Urinary bladder (tissue), 4 donors: ENCODE measurements around the gene UBAP2. TPM values are rescaled to one million over a fixed set of nuclear protein-coding genes. Genes with fewer than 3 reads are reported as not detected.

Experiments used
- DNase-seq: peaks from one replicate; pipeline ENCODE4 v3.0.0-alpha.2; 2015; ENCODE audit errors: extremely low spot score
- H3K27ac ChIP-seq: one replicate; pipeline ENCODE4 v1.5.1; 2013; ENCODE audit warnings: low read depth, mild to moderate bottlenecking, moderate library complexity
- H3K36me3 ChIP-seq: one replicate; pipeline ENCODE4 v1.6.1; 2013; ENCODE audit warnings: mild to moderate bottlenecking, moderate library complexity; ENCODE audit not compliant: insufficient read depth
- H3K4me1 ChIP-seq: one replicate; pipeline ENCODE4 v1.6.1; 2013; ENCODE audit warnings: mild to moderate bottlenecking, moderate library complexity; ENCODE audit not compliant: insufficient read depth
- H3K4me3 ChIP-seq: one replicate; pipeline ENCODE4 v1.5.1; 2013; ENCODE audit warnings: low read depth, low read length
- WGBS: extraction: QIAGEN DNeasy Blood & Tissue Kit; methylation state at CpG from one replicate; pipeline ENCODE4 v1.1.7; 2013; 5-methylcytosine and 5-hydroxymethylcytosine counted together
- polyA plus RNA-seq: library from polyadenylated mRNA; stranded (reverse); fragments of 200-250 nt; gene quantifications from one replicate; pipeline ENCODE4 v1.2.3, GENCODE V29; 2013
- total RNA-seq: library from RNA; depleted of rRNA; stranded (reverse); fragments of >200 nt; gene quantifications from one replicate; pipeline ENCODE4 v1.2.3, GENCODE V29; 2014
- donor health status: healthy with polysubstance abuse.
- donor health status: healthy.

UBAP2 gene
- total and polyA plus RNA-seq, 2 donors: 16.4 to 51.0 TPM

DNA sequence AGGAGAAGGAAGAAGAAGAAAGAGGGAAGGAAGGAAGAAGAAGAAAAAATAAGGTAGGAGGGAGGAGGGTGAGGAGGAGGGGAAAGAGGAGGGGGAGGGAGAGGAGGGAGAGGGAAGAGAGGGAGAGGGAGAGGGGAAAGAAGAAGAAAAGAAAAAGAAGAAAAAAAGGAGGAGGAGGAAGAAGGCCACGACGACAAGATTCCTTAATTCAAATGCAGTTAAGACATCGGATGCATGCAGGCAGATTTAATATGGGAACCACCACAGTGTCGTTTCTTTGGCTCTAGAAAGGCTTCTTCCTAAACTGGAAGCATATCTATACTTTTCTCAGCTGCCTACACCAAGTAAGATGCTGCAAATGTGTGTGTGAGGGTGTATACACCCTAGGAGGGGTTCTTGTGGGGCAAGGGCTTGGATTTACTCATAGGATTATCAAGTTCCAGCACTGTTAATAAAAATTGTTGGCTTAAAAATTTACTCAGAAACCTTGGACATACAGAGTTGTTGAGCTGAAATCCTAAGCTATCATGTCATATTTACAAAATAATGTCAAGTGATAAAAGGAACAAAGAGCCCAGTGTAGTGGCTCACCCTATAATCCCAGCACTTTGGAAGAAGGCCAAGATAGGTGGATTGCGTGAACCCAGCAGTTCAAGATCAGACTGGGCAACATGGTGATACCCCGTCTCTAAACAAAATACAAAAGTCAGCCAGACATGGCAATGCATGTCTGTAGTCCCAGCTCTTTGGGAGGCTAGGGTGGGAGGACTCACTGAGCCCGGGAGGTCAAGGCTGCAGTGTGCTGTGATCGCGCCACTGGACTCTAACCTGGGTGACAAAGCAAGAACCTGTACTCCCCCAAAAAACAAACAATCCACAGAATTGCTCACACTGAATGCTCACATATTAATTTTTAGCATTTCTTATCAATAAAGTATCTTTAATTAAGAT lies 108.5 kb downstream of the UBAP2 start:
- H3K27ac ChIP-seq: no peak overlapping the region
- WGBS: 40% methylated on average over 9 of the region's 9 CpGs
- H3K4me1 ChIP-seq: no peaks in the 10 kb centered on the region
- no peak overlapping the region for H3K4me3 ChIP-seq
- peaks cover 1% of the 10 kb centered on the region for H3K36me3 ChIP-seq
- DNase-seq: no peak

DNA sequence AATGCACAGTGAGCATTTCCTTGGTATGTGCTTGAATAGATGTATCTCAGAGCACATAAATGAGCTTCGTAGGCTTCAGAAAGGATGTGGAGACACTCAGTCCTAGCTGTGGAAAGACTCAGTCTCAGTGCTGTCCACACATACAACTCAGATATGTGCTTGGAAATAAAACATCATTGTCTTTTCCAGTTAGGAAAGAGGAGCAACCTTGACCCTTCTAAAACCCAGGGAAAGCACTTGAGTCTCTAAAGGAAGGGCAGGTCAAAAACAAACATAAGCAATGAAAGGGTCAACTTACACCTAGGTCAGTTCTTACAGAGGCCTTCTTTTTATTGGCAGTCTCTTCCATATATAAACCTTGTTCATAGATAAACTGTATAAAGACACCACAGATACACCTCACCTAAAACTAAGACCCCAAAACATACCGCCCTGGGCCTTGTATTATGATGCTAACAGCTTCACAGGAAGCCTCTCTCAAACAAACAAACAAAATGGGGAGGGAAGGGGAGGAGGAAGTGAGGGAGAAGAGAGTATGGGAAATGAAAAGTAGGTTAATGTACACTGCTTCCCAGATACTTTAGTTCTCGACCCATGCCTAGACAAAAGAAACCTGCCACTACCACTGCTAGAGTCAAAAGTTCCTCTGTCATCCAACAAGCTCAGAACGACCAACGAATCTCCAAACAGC lies 114.4 kb downstream of the UBAP2 start:
- 82% methylated on average over 5 of the region's 5 CpGs for WGBS
- no peak for DNase-seq
- Histone ChIP-seq H3K27ac (no peak overlapping the region), H3K4me1 (no peaks in the 10 kb centered on the region), H3K36me3 (peaks cover 4% of the 10 kb centered on the region), H3K4me3 (no peak overlapping the region)

- WGBS: 87% methylated on average over 20 of the region's 20 CpGs
- no peaks in the 10 kb centered on the region for H3K4me1 ChIP-seq
- no peak overlapping the region for H3K27ac ChIP-seq
- H3K4me3 ChIP-seq: no peak overlapping the region
- no peak for DNase-seq
- H3K36me3 ChIP-seq: peaks cover 4% of the 10 kb centered on the region
Observed at GRCh38 chr9:33932078-33932807, 116.4 kb downstream of the UBAP2 start.

DNA sequence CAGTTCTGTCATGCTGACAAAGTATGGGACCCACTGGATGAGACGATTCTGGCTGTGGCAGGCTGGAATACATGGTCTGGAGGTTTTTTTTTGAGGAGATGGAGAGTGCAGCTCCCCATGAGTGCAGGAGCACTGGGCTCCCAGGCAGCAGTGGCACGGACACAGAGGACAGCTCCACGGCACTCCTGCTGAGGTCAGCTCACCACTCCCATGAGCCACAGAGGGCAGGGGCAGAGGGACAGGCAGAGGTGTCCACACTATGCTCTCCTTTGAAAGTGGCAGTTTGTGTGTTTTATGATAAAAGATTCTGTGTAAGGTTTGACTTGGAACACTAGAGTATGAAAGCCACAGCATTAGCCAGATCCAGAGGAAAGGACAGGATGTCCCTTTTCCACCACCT lies 117.4 kb downstream of the UBAP2 start:
- DNase-seq: no peak
- Histone ChIP-seq H3K4me1 (no peaks in the 10 kb centered on the region), H3K4me3 (no peak overlapping the region), H3K27ac (no peak overlapping the region), H3K36me3 (peaks cover 4% of the 10 kb centered on the region)
- WGBS: 85% methylated on average over 3 of the region's 3 CpGs

DNA sequence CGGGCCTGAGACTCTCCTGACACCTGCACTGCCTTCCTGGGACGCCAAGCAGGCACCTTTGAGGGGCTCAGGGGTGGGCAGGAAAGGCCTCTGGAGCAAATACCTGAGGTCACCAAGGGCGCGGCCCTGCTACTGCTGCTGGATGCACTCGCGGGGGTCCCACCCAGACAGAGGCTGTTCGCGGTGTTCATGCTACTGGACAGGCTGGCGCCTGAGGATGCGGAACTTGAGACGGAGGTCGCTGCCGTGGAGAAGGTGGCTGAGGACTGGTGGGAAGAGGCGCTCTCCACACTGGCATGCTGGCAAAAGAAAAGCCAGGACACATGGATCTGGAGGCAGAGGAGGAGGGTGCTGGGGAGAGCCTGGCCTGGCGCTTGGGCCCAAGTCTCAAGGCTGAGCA lies 121.0 kb downstream of the UBAP2 start:
- no peaks in the 10 kb centered on the region for H3K4me1 ChIP-seq
- H3K4me3 ChIP-seq: no peak overlapping the region
- H3K36me3 ChIP-seq: peaks cover 9% of the 10 kb centered on the region
- no peak overlapping the region for H3K27ac ChIP-seq
- DNase-seq: no peak
- WGBS: 96% methylated on average over 15 of the region's 15 CpGs

DNA sequence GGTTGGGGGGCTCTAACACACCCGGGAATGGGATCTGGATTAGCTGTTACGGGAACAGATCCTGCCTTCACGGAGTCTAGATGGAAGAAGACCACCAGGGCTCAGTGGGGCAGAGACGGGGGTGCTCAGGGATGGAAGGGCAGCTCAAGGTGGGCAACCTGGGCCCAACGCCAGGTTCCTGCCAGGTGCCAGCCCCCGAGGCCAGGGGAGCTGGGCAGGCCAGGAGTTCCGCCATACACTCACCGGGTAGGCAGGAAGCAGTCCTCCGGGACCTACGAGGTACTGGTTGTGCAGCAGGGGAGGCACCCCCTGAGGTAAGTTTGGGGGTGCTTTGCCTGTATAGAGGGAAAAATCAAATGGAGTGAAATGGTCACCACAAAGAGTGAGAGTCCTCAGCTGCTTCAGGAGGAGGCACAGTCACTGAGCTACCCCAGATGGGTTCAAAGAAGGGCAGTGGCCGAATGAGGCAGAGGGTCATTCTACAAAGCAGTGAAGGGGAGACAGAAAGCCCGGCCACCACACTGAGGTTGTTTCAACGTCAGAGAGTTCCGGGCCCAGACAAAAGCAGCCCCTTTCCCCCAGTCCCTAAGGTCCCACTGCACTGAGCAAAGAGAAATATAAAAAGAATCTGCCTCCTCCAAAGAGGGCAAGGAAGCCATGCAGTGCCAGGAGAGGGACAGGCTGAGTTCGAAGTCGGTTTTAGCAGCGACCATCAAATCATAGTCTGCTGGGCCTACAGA lies 121.8 kb downstream of the UBAP2 start:
- Histone ChIP-seq H3K36me3 (peaks cover 5% of the 10 kb centered on the region), H3K27ac (no peak overlapping the region), H3K4me3 (no peak overlapping the region), H3K4me1 (no peaks in the 10 kb centered on the region)
- DNase-seq: no peak
- 91% methylated on average over 17 of the region's 17 CpGs for WGBS

DNA sequence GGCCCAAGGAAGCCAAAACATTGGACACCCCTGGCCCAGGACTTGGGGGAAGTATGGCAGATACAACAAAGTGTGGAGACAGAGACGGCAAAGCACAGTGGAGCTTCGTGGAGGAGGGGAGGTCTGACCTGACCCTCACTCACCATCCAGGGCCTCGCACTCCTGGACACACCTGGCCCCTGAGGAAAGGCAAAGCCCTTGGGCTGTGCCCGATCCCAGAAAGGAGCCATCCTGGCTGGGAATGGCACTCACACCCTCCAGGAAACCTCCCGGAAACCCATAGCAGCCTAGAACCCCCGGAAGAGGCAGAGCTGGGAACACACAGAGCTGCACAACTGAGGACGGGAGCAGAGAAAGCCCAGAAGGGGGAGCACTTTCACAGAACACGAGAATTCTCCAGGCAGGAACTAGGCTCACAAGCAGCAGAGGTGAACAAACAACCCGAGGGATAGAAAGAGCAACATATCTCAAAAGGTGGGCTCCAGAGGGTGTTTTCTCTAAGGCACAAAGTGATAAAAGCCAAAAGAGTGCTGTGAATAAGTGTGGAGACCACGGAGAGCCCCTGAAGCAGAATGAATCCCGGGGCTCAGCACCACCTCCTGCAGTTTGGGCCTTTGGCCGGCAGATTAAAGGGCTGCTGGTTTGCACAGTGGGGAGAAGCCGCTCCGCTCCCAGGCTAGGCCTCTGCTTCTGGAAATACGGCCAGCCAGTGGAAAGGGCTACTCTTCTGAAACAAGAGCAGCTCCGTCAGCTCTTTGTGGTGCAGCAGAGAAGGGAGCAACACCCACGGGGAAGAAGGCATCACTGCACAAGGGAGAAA lies 123.5 kb downstream of the UBAP2 start:
- H3K4me3 ChIP-seq: no peak overlapping the region
- DNase-seq: no peak
- peaks cover 5% of the 10 kb centered on the region for H3K36me3 ChIP-seq

DNA sequence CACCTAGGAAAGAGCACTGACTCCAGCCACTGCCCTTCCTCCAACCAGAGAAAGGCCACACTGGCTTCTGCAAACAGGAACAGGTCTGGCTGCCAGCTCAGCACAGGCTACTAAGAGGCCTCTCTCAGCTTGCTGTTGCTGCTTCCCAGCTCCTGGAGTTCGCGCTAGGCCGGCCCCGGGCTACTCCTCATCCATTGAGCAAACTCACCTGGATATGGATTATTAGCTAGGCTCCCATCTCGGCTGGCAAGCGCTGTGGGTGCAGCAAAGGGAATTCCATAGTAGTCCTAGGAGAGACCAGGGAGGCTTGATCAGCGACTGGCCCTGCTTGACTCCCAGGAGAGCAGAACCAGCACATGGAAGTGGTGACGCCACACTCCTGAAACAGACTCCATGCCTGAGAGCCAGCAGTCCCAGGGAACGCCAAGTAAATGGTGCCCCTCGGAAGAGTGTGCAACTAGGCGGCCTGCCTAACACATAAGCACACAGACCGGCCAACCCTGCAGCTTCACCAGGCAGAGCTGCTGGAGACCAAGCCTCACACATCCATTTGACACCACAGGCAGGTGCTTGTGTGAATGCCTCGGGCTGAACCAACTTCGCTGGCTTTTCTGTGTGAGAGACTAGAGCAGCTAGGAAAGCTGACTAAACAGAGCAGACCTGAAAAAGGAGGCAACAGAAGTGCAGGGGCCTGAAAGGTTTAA lies 124.5 kb downstream of the UBAP2 start:
- peaks cover 5% of the 10 kb centered on the region for H3K36me3 ChIP-seq
- H3K4me3 ChIP-seq: no peak overlapping the region
- H3K4me1 ChIP-seq: no peaks in the 10 kb centered on the region
- H3K27ac ChIP-seq: no peak overlapping the region
- 84% methylated on average over 14 of the region's 14 CpGs for WGBS
- no peak for DNase-seq

More for the DNA sequence above, 123.5 kb downstream of the UBAP2 start:
- 65% methylated on average over 17 of the region's 17 CpGs for WGBS
- no peaks in the 10 kb centered on the region for H3K4me1 ChIP-seq
- H3K27ac ChIP-seq: no peak overlapping the region

DNA sequence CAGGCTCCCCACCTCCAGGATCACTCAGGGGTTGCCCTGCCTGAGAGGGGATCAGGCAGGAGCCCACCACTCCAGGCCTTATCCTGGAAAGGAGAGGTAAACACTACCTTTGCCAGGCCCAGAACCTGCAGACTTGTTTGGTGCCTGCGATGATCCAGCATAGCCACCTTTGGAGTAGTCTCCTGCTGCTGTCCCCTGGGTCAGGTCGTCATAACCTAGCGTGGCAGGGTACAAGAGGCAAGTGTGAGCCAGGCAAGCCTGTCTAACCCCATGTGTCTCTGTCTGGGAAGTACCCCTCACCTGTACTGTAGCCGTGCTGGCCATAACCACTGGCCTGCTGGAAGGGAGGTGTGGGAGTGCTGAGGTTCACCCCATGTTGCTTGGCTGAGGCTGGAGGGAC lies 125.6 kb downstream of the UBAP2 start:
- Histone ChIP-seq H3K27ac (no peak overlapping the region), H3K4me1 (no peaks in the 10 kb centered on the region), H3K4me3 (no peak overlapping the region), H3K36me3 (peaks cover 5% of the 10 kb centered on the region)
- DNase-seq: no peak
- 94% methylated on average over 4 of the region's 4 CpGs for WGBS

- no peaks in the 10 kb centered on the region for H3K4me1 ChIP-seq
- no peak overlapping the region for H3K4me3 ChIP-seq
- no peak for DNase-seq
- WGBS: 86% methylated on average over 14 of the region's 14 CpGs
- peaks cover 5% of the 10 kb centered on the region for H3K36me3 ChIP-seq
- H3K27ac ChIP-seq: no peak overlapping the region
Observed at GRCh38 chr9:33921967-33922895, 126.5 kb downstream of the UBAP2 start.

- no peak overlapping the region for H3K27ac ChIP-seq
- peaks cover 5% of the 10 kb centered on the region for H3K36me3 ChIP-seq
- H3K4me1 ChIP-seq: no peaks in the 10 kb centered on the region
- no peak overlapping the region for H3K4me3 ChIP-seq
- DNase-seq: no peak
- WGBS: 91% methylated on average over 6 of the region's 6 CpGs
Observed at GRCh38 chr9:33919276-33919897, 129.3 kb downstream of the UBAP2 start.
